DND-41 (cell line): ENCODE results near the gene NAB2.

Source experiments
- ATAC-seq: fragments of 200-7000 bp; cut with Tn5 transposase; 3 replicates; pipeline ENCODE4 v1.9.1; 2021; ENCODE audit warnings: low read depth; ENCODE audit not compliant: insufficient read depth
- DNase-seq: peaks from one replicate; pipeline ENCODE4 v3.0.0-alpha.2; 2020
- H2AFZ ChIP-seq: 2 replicates; pipeline ENCODE4 v1.6.0; 2012; ENCODE audit warnings: low read depth, low read length
- H3K27ac ChIP-seq: 2 replicates; pipeline ENCODE4 v1.5.1; 2012; ENCODE audit warnings: low read length, inconsistent platforms
- H3K27me3 ChIP-seq: fragments of 200-600 bp; sonication (generic); 2 replicates; pipeline ENCODE4 v1.6.0; 2012; ENCODE audit warnings: low read length, mild to moderate bottlenecking, inconsistent platforms; ENCODE audit not compliant: insufficient read depth, poor library complexity
- H3K36me3 ChIP-seq: 2 replicates; pipeline ENCODE4 v1.5.1; 2012; ENCODE audit warnings: low read length, inconsistent platforms; ENCODE audit not compliant: insufficient read depth
- H3K4me1 ChIP-seq: 2 replicates; pipeline ENCODE4 v1.5.1; 2012; ENCODE audit warnings: mild to moderate bottlenecking, low read length; ENCODE audit not compliant: insufficient read depth
- H3K4me2 ChIP-seq: 2 replicates; pipeline ENCODE4 v1.6.0; 2012; ENCODE audit warnings: mild to moderate bottlenecking, moderate library complexity, low read length, inconsistent platforms; ENCODE audit not compliant: insufficient read depth
- H3K4me3 ChIP-seq, 2 experiments: fragments of 200-600 bp in 1 of 2; shearing (Covaris generic) in 1 of 2; 2 replicates each; pipeline ENCODE4 v1.5.1; 2012 to 2016; ENCODE audit warnings: inconsistent platforms in 2 of 2, low read length in 2 of 2, mild to moderate bottlenecking in 2 of 2, low read depth in 1 of 2, moderate library complexity in 1 of 2
- H3K79me2 ChIP-seq: 2 replicates; pipeline ENCODE4 v1.6.0; 2012; ENCODE audit warnings: low read length, inconsistent platforms; ENCODE audit not compliant: insufficient read depth
- H3K9ac ChIP-seq: 2 replicates; pipeline ENCODE4 v1.6.0; 2012; ENCODE audit warnings: low read depth, mild to moderate bottlenecking, inconsistent platforms, low read length, moderate library complexity
- H3K9me3 ChIP-seq: 2 replicates; pipeline ENCODE4 v1.5.1; 2012; ENCODE audit warnings: low read length, moderate library complexity, mild to moderate bottlenecking, inconsistent platforms; ENCODE audit not compliant: insufficient read depth, severe bottlenecking
- H4K20me1 ChIP-seq: 2 replicates; pipeline ENCODE4 v1.6.0; 2012; ENCODE audit warnings: low read length; ENCODE audit not compliant: insufficient read depth
- EZH2 ChIP-seq: IDR thresholded peaks from 3 replicates; pipeline ENCODE4 v1.6.1; 2012; ENCODE audit warnings: borderline replicate concordance, low read depth, mild to moderate bottlenecking, moderate library complexity, low read length, inconsistent platforms; ENCODE audit not compliant: severe bottlenecking
- TF ChIP-seq, protein P1 (sequence below): IDR thresholded peaks from 2 replicates; pipeline ENCODE4 v1.5.1; 2012; ENCODE audit warnings: borderline replicate concordance, low read length, moderate library complexity, mild to moderate bottlenecking; ENCODE audit not compliant: poor library complexity, severe bottlenecking; ENCODE audit errors: extremely low read depth

Gene NAB2

DNA sequence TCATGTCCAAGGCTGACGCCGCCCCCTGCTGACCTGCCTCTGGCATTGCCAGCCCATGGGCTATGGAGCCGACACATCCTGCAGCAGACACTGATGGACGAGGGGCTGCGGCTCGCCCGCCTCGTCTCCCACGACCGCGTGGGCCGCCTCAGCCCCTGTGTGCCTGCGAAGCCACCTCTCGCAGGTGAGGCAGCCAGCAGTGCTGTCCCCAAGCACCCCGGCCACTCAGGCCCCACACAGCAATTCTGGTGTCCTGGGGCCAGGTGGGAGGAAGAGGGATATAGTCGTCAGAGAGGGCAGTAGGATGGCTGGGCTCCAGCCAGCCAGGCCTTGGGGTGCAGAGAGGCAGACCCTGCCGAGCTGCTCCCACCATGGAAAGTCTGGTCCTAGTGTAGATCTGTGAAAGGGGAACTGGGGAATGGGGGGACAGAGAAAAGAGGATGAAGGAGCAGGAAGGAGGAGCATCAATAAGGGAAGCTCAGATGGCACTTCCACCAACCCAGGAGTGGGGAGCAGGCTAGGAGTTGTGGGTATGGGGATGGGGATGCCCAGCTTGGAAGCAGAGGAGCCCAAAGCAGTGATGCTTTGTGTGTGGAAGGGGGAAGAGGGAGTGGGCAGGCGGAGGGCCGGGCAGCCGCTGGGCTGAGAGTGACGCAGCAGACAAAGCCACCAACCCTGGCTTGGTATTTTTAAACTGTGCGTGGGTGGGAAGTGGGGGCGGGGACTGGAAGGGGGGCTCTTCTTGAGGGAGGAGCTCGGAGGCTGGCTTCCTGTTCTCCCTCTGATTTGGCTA is 4.7 kb downstream of the NAB2 start:
- TF ChIP-seq, protein P1, sequence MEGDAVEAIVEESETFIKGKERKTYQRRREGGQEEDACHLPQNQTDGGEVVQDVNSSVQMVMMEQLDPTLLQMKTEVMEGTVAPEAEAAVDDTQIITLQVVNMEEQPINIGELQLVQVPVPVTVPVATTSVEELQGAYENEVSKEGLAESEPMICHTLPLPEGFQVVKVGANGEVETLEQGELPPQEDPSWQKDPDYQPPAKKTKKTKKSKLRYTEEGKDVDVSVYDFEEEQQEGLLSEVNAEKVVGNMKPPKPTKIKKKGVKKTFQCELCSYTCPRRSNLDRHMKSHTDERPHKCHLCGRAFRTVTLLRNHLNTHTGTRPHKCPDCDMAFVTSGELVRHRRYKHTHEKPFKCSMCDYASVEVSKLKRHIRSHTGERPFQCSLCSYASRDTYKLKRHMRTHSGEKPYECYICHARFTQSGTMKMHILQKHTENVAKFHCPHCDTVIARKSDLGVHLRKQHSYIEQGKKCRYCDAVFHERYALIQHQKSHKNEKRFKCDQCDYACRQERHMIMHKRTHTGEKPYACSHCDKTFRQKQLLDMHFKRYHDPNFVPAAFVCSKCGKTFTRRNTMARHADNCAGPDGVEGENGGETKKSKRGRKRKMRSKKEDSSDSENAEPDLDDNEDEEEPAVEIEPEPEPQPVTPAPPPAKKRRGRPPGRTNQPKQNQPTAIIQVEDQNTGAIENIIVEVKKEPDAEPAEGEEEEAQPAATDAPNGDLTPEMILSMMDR, result peak; percentile 80
- TF ChIP-seq EZH2, result no peak
- Histone ChIP-seq H3K4me2 (no peak overlapping the region), H3K4me1 (peaks cover 16% of the 10 kb centered on the region), H3K9me3 (no peaks in the 10 kb centered on the region), H2AFZ (no peak overlapping the region), H4K20me1 (peaks cover 16% of the 10 kb centered on the region), H3K79me2 (peaks cover 11% of the 10 kb centered on the region), H3K27ac (peak overlapping the region; percentile 36; the same call in 1 of the 2 replicates), H3K27me3 (no peaks in the 10 kb centered on the region), H3K4me3 (no peak overlapping the region), H3K9ac (no peak overlapping the region), H3K36me3 (peaks cover 62% of the 10 kb centered on the region)
- ATAC-seq (no peak), DNase-seq (peak; percentile 49)

DNA sequence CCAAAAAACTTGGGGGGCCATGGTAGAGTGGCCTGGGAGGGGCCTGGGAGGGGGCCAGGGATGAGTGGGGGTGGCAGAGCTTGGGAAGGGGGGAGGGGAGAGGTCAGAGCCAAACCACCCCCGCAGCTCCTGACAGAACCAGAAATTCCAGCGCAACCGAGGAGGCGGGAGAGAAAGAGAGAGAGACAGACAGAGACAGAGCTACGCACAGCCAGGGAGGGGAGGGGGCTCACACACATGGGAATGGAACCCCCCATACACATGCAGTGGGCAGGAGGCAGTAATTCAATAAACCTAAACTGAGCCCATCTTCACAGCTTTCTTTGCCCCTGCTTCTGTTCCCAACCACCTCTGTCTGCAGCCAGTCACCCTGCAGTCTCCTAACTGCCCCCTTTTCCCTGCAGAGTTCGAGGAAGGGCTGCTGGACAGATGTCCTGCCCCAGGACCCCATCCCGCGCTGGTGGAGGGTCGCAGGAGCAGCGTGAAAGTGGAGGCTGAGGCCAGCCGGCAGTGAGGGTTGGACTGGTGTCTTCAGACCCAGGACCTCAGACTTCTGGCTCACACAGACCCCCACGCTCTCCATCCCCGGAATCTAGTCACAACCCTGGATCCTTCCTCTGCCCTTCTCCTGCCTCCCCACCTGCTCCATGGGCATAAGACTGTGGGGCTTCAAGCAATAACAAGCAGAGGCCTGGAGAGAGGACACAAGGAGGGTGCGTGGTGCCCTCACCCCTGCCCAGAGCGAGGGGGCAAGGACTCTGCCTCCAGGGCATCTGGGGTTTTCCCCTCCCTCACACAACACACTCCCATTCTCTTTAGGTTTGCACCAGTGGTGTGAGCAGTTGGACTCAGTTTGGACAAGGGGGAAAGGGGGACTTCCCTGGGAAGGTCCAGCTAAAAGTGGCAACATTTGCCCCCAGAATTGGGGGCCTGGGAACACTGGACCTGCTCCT is 5.6 kb downstream of the NAB2 start:
- Histone ChIP-seq H3K27ac (no peak overlapping the region), H3K27me3 (no peaks in the 10 kb centered on the region), H3K9me3 (no peaks in the 10 kb centered on the region), H3K4me1 (peaks cover 11% of the 10 kb centered on the region), H2AFZ (no peak overlapping the region), H3K4me2 (no peak overlapping the region), H3K36me3 (peaks cover 71% of the 10 kb centered on the region), H3K4me3 (no peak overlapping the region), H3K9ac (no peak overlapping the region), H3K79me2 (peaks cover 6% of the 10 kb centered on the region), H4K20me1 (peaks cover 16% of the 10 kb centered on the region)
- ATAC-seq, result no peak
- TF ChIP-seq, protein P1, result no peak
- TF ChIP-seq EZH2, result no peak
- no peak for DNase-seq

DNA sequence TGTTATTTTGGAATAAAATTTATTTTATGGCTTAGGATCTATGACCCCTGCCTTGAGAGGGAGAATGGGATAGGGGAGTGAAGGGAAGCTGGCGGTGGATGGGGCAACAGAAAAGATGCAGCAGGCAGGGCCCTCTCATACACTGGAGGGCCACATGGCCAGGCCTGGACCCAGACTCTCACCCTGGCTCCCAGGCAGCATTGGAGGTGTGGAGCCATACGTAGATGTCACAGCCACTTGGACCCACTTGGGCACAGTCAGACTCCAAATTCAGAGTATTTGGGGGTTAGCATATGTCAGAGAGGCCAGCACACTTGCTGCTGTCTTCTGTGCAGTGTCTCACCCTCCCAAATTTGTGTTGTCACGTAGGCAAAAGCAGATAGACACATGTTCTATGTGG is 6.5 kb downstream of the NAB2 start:
- Histone ChIP-seq H4K20me1 (peaks cover 16% of the 10 kb centered on the region), H3K27ac (no peak overlapping the region), H3K4me3 (no peak overlapping the region), H3K4me1 (peaks cover 3% of the 10 kb centered on the region; the same call in 1 of the 2 replicates), H3K9ac (no peak overlapping the region), H3K4me2 (no peak overlapping the region), H2AFZ (no peak overlapping the region), H3K9me3 (no peaks in the 10 kb centered on the region), H3K79me2 (no peaks in the 10 kb centered on the region), H3K36me3 (peaks cover 77% of the 10 kb centered on the region), H3K27me3 (no peaks in the 10 kb centered on the region)
- DNase-seq (no peak), ATAC-seq (no peak)
- no peak for TF ChIP-seq EZH2
- TF ChIP-seq, protein P1, result no peak
